Astrocyte of the cerebellum (primary cell): ENCODE results near the gene GPS1.

Experiments
- DNase-seq: peaks from one replicate; pipeline ENCODE4 v3.0.0-alpha.2; 2011; ENCODE audit warnings: low read depth
- H3K4me3 ChIP-seq: 2 replicates; pipeline ENCODE4 v1.5.1; 2011; ENCODE audit warnings: mild to moderate bottlenecking, low read depth, low read length, moderate library complexity
- in situ Hi-C: cut with HindIII; loops from 2 replicates; pipeline ENCODE4 v1.10.0; 2017; ENCODE audit warnings: low sequenced_read_pairs
- TF ChIP-seq, protein P1 (sequence below): IDR thresholded peaks from 2 replicates; pipeline ENCODE4 v1.5.1; 2012; ENCODE audit warnings: low read length, low read depth, moderate library complexity, mild to moderate bottlenecking; ENCODE audit errors: missing control alignments

GPS1 gene

DNA sequence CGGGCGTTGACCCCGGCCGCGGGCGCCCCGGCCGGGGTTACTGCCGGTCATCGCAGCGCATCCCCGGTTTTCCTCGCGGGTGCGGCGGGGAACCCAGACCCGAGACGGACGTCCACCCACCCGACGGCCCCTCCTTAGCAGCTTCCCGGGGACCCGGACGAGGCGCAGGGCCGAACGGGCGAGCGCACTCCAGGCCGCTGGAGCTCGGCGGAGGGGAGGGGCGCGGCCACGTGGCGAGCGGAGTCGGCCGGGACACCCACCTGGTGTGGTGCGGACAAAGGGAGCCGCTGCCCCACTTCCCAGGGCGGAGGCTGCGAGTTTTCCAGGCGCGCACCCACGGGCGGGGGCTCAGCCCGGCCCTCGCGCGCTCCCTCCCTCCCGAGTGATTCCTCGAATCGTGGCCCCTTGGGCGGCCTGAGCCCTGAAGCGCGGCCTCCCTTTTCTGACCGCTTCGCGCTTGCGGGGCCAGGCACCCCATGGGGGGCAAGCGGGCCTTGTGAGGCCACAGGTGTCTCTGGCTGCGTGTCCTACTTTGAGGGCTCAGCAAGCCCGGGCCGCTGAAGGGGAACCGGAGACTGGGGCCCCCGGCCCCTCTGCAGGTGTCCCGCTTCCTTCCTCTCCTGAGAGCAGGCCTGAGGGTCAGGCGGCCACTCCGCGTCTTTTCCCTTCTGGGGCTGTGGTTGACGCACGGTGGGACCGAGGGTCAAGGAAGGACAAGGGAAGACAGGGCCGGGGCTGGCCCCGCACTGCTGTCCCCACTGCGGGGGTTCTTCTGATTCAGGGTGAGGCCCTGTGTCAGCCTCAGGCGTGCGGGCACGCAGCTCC, 47.5 kb downstream of the GPS1 start:
- in situ Hi-C loops: no loop called here
- no peak for DNase-seq
- TF ChIP-seq, protein P1, sequence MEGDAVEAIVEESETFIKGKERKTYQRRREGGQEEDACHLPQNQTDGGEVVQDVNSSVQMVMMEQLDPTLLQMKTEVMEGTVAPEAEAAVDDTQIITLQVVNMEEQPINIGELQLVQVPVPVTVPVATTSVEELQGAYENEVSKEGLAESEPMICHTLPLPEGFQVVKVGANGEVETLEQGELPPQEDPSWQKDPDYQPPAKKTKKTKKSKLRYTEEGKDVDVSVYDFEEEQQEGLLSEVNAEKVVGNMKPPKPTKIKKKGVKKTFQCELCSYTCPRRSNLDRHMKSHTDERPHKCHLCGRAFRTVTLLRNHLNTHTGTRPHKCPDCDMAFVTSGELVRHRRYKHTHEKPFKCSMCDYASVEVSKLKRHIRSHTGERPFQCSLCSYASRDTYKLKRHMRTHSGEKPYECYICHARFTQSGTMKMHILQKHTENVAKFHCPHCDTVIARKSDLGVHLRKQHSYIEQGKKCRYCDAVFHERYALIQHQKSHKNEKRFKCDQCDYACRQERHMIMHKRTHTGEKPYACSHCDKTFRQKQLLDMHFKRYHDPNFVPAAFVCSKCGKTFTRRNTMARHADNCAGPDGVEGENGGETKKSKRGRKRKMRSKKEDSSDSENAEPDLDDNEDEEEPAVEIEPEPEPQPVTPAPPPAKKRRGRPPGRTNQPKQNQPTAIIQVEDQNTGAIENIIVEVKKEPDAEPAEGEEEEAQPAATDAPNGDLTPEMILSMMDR: no peak
- peak overlapping the region; percentile 44 for H3K4me3 ChIP-seq

DNA sequence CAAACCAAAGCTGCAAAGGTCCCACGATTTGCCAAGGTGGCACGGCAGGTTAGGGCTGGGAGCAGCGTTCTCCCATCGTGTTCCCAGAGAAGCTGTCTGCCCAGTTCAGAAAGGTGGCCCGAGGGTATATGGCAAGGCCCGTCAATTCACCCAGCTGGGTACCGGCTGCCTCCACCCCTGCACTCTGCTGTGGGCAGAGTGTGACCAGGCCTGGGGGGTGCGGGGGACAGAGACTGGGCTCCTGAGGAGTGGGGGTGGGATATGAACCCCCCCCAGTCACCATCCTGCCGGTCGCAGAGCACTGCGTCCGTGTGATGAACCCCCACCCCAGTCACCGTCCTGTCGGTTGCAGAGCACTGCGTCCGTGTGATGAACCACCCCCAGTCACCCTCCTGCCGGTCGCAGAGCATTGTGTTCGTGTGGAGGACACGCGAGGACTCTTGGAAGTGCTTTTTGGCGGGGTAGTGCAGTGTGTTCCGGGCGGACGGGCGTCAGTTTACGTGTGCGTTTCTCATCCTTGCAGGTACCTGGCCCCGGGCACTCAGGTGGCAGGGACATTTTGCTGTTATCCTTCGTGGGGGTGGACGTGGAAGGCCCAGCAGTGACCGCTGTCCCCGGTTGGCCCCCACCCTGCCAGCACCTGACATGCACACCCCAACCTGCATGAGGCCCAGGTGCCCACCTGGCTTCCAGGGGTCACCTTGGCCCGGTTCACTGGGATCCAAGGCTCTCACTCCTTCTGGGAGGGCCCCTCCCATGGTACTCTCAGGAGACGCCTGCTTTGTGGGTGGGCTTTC, 49.0 kb downstream of the GPS1 start:
- in situ Hi-C loops: no loop called here
- no peak overlapping the region for H3K4me3 ChIP-seq
- TF ChIP-seq, protein P1: no peak
- DNase-seq: no peak

DNA sequence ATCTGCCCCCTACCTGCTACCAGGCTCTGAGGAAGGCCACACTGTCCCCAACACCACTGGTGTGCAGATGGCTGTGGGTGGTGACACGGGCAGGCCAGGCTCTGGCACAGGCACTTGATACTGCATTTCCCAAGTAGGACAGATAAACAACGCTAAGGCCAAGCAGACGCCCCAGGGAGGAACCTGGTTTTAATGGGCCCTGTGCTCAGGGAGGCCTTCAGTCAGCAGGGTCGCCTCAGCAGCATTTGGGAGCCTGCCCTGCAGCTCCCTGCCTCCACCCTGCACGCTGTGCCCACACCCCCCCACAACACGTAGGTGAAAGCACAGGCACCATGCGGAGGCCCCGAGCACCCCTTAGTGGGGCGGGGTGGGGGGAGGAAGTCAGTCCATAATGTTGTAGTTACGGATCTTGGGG, 49.6 kb downstream of the GPS1 start:
- in situ Hi-C loops: no loop called here
- no peak overlapping the region for H3K4me3 ChIP-seq
- no peak for DNase-seq
- TF ChIP-seq, protein P1: no peak

DNA sequence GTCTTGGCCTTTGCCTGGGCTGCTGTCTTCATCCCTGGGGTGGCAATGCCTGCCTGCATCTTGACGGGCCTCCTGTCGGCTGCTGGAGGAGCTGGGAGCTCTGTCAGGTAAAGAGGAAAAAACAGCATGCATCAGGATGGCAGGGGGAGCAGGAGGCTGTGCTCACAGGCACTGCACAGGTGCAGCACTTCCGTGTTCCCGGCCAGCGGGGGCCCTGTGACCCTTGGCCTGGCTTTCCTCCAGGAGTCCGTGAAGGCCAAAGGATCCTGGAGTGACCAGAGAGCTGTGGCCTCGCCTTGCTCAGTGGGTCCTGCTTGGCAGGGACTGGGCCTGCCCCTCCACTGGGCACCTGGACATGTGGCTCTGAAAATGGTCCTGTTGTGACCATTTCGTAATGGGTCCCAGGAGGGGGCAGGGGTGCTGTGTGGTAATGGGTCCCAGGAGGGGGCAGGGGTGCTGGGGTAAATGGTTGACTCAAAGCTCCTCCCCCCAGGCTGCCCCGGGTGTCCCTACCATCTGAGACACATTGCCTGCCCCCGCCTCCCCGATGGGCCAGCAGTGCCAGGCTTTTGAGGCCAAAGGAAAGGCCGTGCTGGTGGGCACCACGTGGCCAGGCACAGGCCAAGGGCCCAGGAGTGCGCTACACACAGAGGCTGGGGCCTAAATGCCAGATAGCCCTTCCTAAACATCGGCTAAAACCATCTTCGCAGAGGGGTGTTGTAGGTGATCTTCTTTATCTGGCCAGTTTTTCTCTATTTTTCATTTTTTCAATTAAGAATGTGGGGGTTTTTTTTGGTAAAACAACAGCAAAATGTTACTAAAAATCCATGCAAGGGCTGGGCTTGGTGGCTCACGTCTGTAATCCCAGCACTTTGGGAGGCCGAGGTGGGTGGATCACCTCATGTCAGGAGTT, 50.3 kb downstream of the GPS1 start:
- in situ Hi-C loops: no loop called here
- DNase-seq: no peak
- TF ChIP-seq, protein P1: no peak

DNA sequence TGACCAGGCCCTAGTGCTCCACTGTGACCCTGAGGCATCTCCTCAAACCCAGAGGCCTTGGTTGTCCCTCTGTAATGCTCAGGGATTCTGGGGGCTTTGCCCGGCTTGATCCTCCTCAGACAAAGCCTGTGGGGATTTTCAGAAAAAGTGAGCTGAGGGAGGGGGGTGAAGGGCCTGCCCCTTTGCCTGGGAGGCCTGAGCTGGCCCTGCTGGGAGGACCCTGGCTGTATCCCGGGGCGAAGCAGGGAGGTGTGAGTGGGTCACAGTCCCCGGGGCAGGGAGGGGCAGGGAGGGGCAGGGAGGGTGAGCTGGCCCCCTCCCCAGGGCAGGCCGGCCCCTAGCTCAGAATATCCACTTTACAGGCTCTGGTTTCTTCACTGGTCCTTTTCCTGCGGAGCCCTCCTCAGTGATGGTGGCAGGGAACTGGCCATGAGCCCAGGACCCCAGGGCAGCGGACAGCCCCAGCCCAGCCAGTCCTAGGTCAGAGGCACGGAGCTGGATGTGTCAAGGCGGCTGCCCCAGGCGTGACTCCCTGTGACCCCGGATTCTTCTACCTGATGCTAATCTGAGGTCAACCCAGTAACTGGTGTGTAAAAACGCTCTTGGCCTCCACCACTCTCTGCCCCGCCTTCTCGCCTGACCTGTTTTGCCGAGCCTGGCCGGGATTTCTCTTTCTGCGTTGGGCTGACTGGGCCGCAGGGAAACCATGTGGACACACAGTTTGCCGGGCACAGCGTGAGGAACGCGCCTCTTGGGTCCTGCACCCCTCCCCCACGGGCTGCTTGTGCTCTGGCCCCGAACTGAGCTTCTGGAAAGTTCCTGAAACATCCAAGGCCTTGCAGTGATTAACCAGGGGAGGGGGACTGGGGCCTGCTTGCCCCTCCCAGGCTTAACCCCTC, 52.1 kb downstream of the GPS1 start:
- no peak overlapping the region for H3K4me3 ChIP-seq
- DNase-seq: no peak
- TF ChIP-seq, protein P1: no peak

More for the DNA sequence above, 50.3 kb downstream of the GPS1 start:
- H3K4me3 ChIP-seq: no peak overlapping the region

More for the DNA sequence above, 52.1 kb downstream of the GPS1 start:
- in situ Hi-C loops: no loop called here
